ENCODE data around the gene MARK3. TPM values are rescaled to one million over a fixed set of nuclear protein-coding genes. Genes with fewer than 3 reads are reported as not detected.

Gene MARK3
- total RNA-seq, 1 donor from 2014 or later, result 124 TPM

DNA sequence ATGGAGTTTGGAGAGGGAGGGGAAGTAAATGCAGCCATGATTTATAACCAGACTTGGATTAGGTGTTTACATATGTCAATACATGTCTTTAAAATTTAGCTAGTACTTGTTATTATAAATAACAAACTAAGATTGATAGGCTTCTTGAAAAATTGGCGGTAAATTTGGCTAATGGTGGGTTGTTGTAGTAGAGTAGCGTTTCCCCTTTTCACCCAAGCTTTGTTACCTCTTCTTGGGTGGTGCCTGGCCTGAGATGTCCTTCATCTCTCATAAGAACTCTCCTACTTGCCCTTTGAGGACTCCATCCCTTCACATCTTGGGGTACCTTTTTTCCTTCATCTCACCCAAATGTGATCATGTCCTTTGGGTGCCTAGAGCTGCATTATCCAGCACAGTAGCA, 11.2 kb downstream of the MARK3 start:
- no peaks in the 10 kb centered on the region for H3K36me3 ChIP-seq (ENCODE audit: insufficient read depth, low read length)
- Mint-ChIP-seq H3K27ac (ENCODE audit: unreplicated experiment) (no peak overlapping the region), H3K27me3 (ENCODE audit: low read depth, unreplicated experiment) (no peaks in the 10 kb centered on the region), H3K4me3 (ENCODE audit: unreplicated experiment) (peak overlapping the region; percentile 58), H3K4me1 (ENCODE audit: low read depth, unreplicated experiment) (peaks cover 65% of the 10 kb centered on the region), H3K9me3 (ENCODE audit: unreplicated experiment) (no peaks in the 10 kb centered on the region), H3K36me3 (ENCODE audit: low read depth, unreplicated experiment) (no peaks in the 10 kb centered on the region)
- no peak overlapping the region for H3K4me2 ChIP-seq (ENCODE audit: low read length)
- H4K20me1 ChIP-seq (ENCODE audit: insufficient read depth, low read length), result peaks cover 95% of the 10 kb centered on the region
- H3K4me1 ChIP-seq (ENCODE audit: insufficient read depth, low read length), result peaks cover 30% of the 10 kb centered on the region
- H3K9ac ChIP-seq (ENCODE audit: low read length), result no peak overlapping the region
- no peak overlapping the region for H2AFZ ChIP-seq (ENCODE audit: low read depth, low read length)
- FAIRE-seq (no peak), DNase-seq (ENCODE audit: low read depth) (no peak)
- TF ChIP-seq EZH2 (IDR thresholded peaks at IDR 0.05; ENCODE audit: insufficient read depth, low read length) (no peak), CTCF (IDR thresholded peaks at IDR 0.05; ENCODE audit: insufficient read depth, low read depth, low read length) (no peak)
- H3K4me3 ChIP-seq (ENCODE audit: insufficient read depth, low read depth, low read length), result no peak overlapping the region
- H3K27ac ChIP-seq (ENCODE audit: low read depth, low read length), result no peak overlapping the region
- no peaks in the 10 kb centered on the region for H3K9me3 ChIP-seq (ENCODE audit: insufficient read depth, low read depth, low read length)
- H3K27me3 ChIP-seq (ENCODE audit: insufficient read depth, low read length), result no peaks in the 10 kb centered on the region
- H3K79me2 ChIP-seq (ENCODE audit: insufficient read depth, low read length), result peaks cover 98% of the 10 kb centered on the region

GRCh38 chr14:103398427-103399195, 13.4 kb downstream of the MARK3 start:
- FAIRE-seq, result no peak
- peak; percentile 49 for DNase-seq (ENCODE audit: low read depth)
- Mint-ChIP-seq H3K4me3 (ENCODE audit: unreplicated experiment) (no peak overlapping the region), H3K4me1 (ENCODE audit: low read depth, unreplicated experiment) (peaks cover 67% of the 10 kb centered on the region), H3K27me3 (ENCODE audit: low read depth, unreplicated experiment) (no peaks in the 10 kb centered on the region), H3K36me3 (ENCODE audit: low read depth, unreplicated experiment) (no peaks in the 10 kb centered on the region), H3K9me3 (ENCODE audit: unreplicated experiment) (no peaks in the 10 kb centered on the region), H3K27ac (ENCODE audit: unreplicated experiment) (peak overlapping the region; percentile 56)
- Histone ChIP-seq H3K4me2 (ENCODE audit: low read length) (peak overlapping the region; percentile 14), H3K36me3 (ENCODE audit: insufficient read depth, low read length) (no peaks in the 10 kb centered on the region), H3K9ac (ENCODE audit: low read length) (no peak overlapping the region), H3K4me1 (ENCODE audit: insufficient read depth, low read length) (peaks cover 47% of the 10 kb centered on the region), H3K9me3 (ENCODE audit: insufficient read depth, low read depth, low read length) (no peaks in the 10 kb centered on the region), H3K27ac (ENCODE audit: low read depth, low read length) (no peak overlapping the region), H3K27me3 (ENCODE audit: insufficient read depth, low read length) (no peaks in the 10 kb centered on the region), H4K20me1 (ENCODE audit: insufficient read depth, low read length) (peaks cover 95% of the 10 kb centered on the region), H3K79me2 (ENCODE audit: insufficient read depth, low read length) (peaks cover 99% of the 10 kb centered on the region), H2AFZ (ENCODE audit: low read depth, low read length) (no peak overlapping the region), H3K4me3 (ENCODE audit: insufficient read depth, low read depth, low read length) (no peak overlapping the region)
- no peak for TF ChIP-seq CTCF (IDR thresholded peaks at IDR 0.05; ENCODE audit: insufficient read depth, low read depth, low read length)

DNA sequence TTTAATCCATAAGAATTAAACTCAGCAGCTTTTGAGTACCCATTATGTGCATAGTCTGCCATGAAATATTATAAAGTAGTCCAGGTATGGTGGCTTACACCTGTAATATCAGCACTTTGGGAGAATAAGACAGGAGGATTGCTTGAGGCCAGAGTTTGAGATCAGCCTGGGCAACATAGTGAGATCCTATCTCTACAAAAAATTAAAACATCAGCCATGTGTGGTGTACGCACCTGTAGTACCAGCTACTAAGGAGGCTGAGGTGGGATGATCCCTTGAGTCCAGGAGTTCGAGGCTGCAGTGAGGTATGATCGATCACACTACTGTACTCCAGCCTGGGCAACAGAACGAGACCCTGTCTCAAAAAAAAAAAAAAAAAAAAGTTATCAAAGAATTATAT, 15.3 kb downstream of the MARK3 start:
- H3K4me3 ChIP-seq (ENCODE audit: insufficient read depth, low read depth, low read length), result no peak overlapping the region
- DNase-seq (ENCODE audit: low read depth) (no peak), FAIRE-seq (no peak)
- H3K4me1 ChIP-seq (ENCODE audit: insufficient read depth, low read length), result peaks cover 37% of the 10 kb centered on the region
- Mint-ChIP-seq H3K27me3 (ENCODE audit: low read depth, unreplicated experiment) (no peaks in the 10 kb centered on the region), H3K36me3 (ENCODE audit: low read depth, unreplicated experiment) (peaks cover 2% of the 10 kb centered on the region), H3K4me3 (ENCODE audit: unreplicated experiment) (peak overlapping the region; percentile 47), H3K9me3 (ENCODE audit: unreplicated experiment) (no peaks in the 10 kb centered on the region), H3K27ac (ENCODE audit: unreplicated experiment) (no peak overlapping the region), H3K4me1 (ENCODE audit: low read depth, unreplicated experiment) (peaks cover 68% of the 10 kb centered on the region)
- no peak for TF ChIP-seq EZH2 (IDR thresholded peaks at IDR 0.05; ENCODE audit: insufficient read depth, low read length)
- no peak for TF ChIP-seq CTCF (IDR thresholded peaks at IDR 0.05; ENCODE audit: insufficient read depth, low read depth, low read length)
- H3K79me2 ChIP-seq (ENCODE audit: insufficient read depth, low read length), result peaks cover 99% of the 10 kb centered on the region
- no peak overlapping the region for H3K4me2 ChIP-seq (ENCODE audit: low read length)
- no peak overlapping the region for H3K9ac ChIP-seq (ENCODE audit: low read length)
- no peaks in the 10 kb centered on the region for H3K27me3 ChIP-seq (ENCODE audit: insufficient read depth, low read length)
- no peaks in the 10 kb centered on the region for H3K36me3 ChIP-seq (ENCODE audit: insufficient read depth, low read length)
- H3K9me3 ChIP-seq (ENCODE audit: insufficient read depth, low read depth, low read length), result no peaks in the 10 kb centered on the region
- H4K20me1 ChIP-seq (ENCODE audit: insufficient read depth, low read length), result peaks cover 91% of the 10 kb centered on the region
- no peak overlapping the region for H2AFZ ChIP-seq (ENCODE audit: low read depth, low read length)
- no peak overlapping the region for H3K27ac ChIP-seq (ENCODE audit: low read depth, low read length)
